Sigmoid colon (tissue), 3 donors: ENCODE results near the gene MDM2.

Source experiments
- CTCF ChIP-seq, 4 experiments: fragments of 450-650 bp in 3 of 4; fragments of 200-600 bp in 1 of 4; IDR thresholded peaks; one replicate each; pipeline ENCODE4 v1.5.1; 2016 to 2019; ENCODE audit warnings: antibody characterized with exemption in 4 of 4, mild to moderate bottlenecking in 3 of 4, moderate library complexity in 2 of 4
- POLR2A ChIP-seq, 2 donors: fragments of 450-650 bp; IDR thresholded peaks; one replicate each; pipeline ENCODE4 v1.6.1; 2016; ENCODE audit warnings: antibody characterized with exemption in 2 of 2, mild to moderate bottlenecking in 2 of 2, moderate library complexity in 2 of 2

- TF ChIP-seq CTCF (IDR thresholded peaks at IDR 0.05) (no peak), POLR2A (IDR thresholded peaks at IDR 0.05) (no peak)
Observed at GRCh38 chr12:68831751-68832503, 23.9 kb downstream of the MDM2 start.
